Measurements from ENCODE around the gene GPHB5.

GRCh38 chr14:63273717-63274655 is 44.7 kb downstream of the GPHB5 start:
- TF ChIP-seq CTCF (IDR thresholded peaks at IDR 0.05; ENCODE audit: low read depth, low read length, poor library complexity, severe bottlenecking) (no peak), EZH2phosphoT487 (IDR thresholded peaks at IDR 0.05; ENCODE audit: borderline replicate concordance, low read length) (no peak)

Measured in DOHH2 (cell line).